Neural cell (in vitro differentiated cells): ENCODE results near the gene CATSPERD. TPM values are rescaled to one million over a fixed set of nuclear protein-coding genes. Genes with fewer than 3 reads are reported as not detected.

ENCODE experiments used
- H2AFZ ChIP-seq: fragments of 200-600, 300-800 bp; sonication (generic), shearing (Covaris generic); 2 replicates; pipeline ENCODE4 v1.6.0; 2014; ENCODE audit warnings: low read depth, mild to moderate bottlenecking, antibody characterized with exemption, low read length, moderate library complexity
- H3F3A ChIP-seq: fragments of 200-600 bp; shearing (Covaris generic); 2 replicates; pipeline ENCODE4 v1.6.1; 2016; ENCODE audit warnings: mild to moderate bottlenecking, moderate library complexity, mixed read lengths, antibody characterized with exemption, low read length; ENCODE audit not compliant: insufficient read depth, poor library complexity, severe bottlenecking
- H3K27ac ChIP-seq: fragments of 200-600, 300-800 bp; sonication (generic), shearing (Covaris generic); 2 replicates; pipeline ENCODE4 v1.5.1; 2014; ENCODE audit warnings: mild to moderate bottlenecking, low read length, moderate library complexity
- H3K27me3 ChIP-seq: fragments of 300-800, 200-600 bp; sonication (generic), shearing (Covaris generic); 2 replicates; pipeline ENCODE4 v1.6.0; 2014; ENCODE audit warnings: mild to moderate bottlenecking, low read depth, low read length, moderate library complexity; ENCODE audit not compliant: insufficient read depth
- H3K36me3 ChIP-seq: fragments of 300-800, 200-600 bp; sonication (generic), shearing (Covaris generic); 2 replicates; pipeline ENCODE4 v1.5.1; 2014; ENCODE audit warnings: mild to moderate bottlenecking, antibody characterized with exemption, low read length, moderate library complexity; ENCODE audit not compliant: insufficient read depth
- H3K4me2 ChIP-seq: fragments of 300-800, 200-600 bp; sonication (generic), shearing (Covaris generic); 2 replicates; pipeline ENCODE4 v1.6.0; 2014; ENCODE audit warnings: mild to moderate bottlenecking, low read length
- H3K4me3 ChIP-seq: fragments of 300-800, 200-600 bp; sonication (generic), shearing (Covaris generic); 2 replicates; pipeline ENCODE4 v1.5.1; 2014; ENCODE audit warnings: mild to moderate bottlenecking, low read length, moderate library complexity
- H3K79me2 ChIP-seq: fragments of 200-600 bp; shearing (Covaris generic); replicated peaks from 2 replicates; pipeline ENCODE4 v1.6.0; 2014; ENCODE audit warnings: mild to moderate bottlenecking, low read length, moderate library complexity; ENCODE audit not compliant: insufficient read depth
- H3K9ac ChIP-seq: fragments of 300-800, 200-600 bp; sonication (generic), shearing (Covaris generic); 2 replicates; pipeline ENCODE4 v1.6.1; 2016; ENCODE audit warnings: mild to moderate bottlenecking, low read length, mixed read lengths
- H3K9me2 ChIP-seq: fragments of 200-600 bp; shearing (Covaris generic); 2 replicates; pipeline ENCODE4 v1.6.1; 2016; ENCODE audit warnings: mild to moderate bottlenecking, low read length, mixed read lengths; ENCODE audit not compliant: insufficient read depth
- H3K9me3 ChIP-seq: fragments of 200-600, 300-800 bp; sonication (generic), shearing (Covaris generic); 2 replicates; pipeline ENCODE4 v1.6.1; 2016; ENCODE audit warnings: mild to moderate bottlenecking, mixed run types, low read length, moderate library complexity, mixed read lengths
- H4K20me1 ChIP-seq: fragments of 200-600 bp; shearing (Covaris generic); 2 replicates; pipeline ENCODE4 v1.6.1; 2016; ENCODE audit warnings: mild to moderate bottlenecking, mixed run types; ENCODE audit not compliant: insufficient read depth
- EP300 ChIP-seq: fragments of 450-650 bp; conservative IDR thresholded peaks from 2 replicates; pipeline ENCODE4 v1.6.1; 2014; ENCODE audit warnings: antibody characterized with exemption, mild to moderate bottlenecking, moderate library complexity; ENCODE audit not compliant: poor library complexity, severe bottlenecking
- EZH2 ChIP-seq: fragments of 200-600, 300-800 bp; shearing (Covaris generic), sonication (generic); IDR thresholded peaks from 2 replicates; pipeline ENCODE4 v1.6.1; 2014; ENCODE audit warnings: antibody characterized with exemption, low read length, borderline replicate concordance, mild to moderate bottlenecking; ENCODE audit not compliant: insufficient read depth, poor library complexity, severe bottlenecking
- MXI1 ChIP-seq: fragments of 450-650 bp; conservative IDR thresholded peaks from 2 replicates; pipeline ENCODE4 v1.6.1; 2014; ENCODE audit warnings: antibody characterized with exemption, mild to moderate bottlenecking; ENCODE audit not compliant: poor library complexity, severe bottlenecking
- POLR2AphosphoS5 ChIP-seq: IDR thresholded peaks from 2 replicates; pipeline ENCODE4 v1.6.1; 2012
- RAD21 ChIP-seq: fragments of 450-650 bp; conservative IDR thresholded peaks from 2 replicates; pipeline ENCODE4 v1.6.1; 2014; ENCODE audit warnings: antibody characterized with exemption, mild to moderate bottlenecking, moderate library complexity
- REST ChIP-seq: IDR thresholded peaks from 2 replicates; pipeline ENCODE4 v1.6.1; 2012; ENCODE audit warnings: borderline replicate concordance
- SMC3 ChIP-seq: fragments of 450-650 bp; conservative IDR thresholded peaks from 2 replicates; pipeline ENCODE4 v1.6.1; 2014; ENCODE audit warnings: antibody characterized with exemption, mild to moderate bottlenecking, moderate library complexity; ENCODE audit not compliant: poor library complexity
- TAF1 ChIP-seq: IDR thresholded peaks from 2 replicates; pipeline ENCODE4 v1.6.1; 2012; ENCODE audit warnings: low read depth
- polyA plus RNA-seq: library from polyadenylated mRNA; depleted of rRNA; stranded (reverse); fragments of >200 nt; gene quantifications from 2 replicates; pipeline ENCODE4 v1.2.3, GENCODE V29; 2014
- TF ChIP-seq, protein P1 (sequence below): fragments of 450-650 bp; IDR thresholded peaks from 2 replicates; pipeline ENCODE4 v1.5.1; 2014; ENCODE audit warnings: antibody characterized with exemption, mild to moderate bottlenecking, moderate library complexity; ENCODE audit not compliant: poor library complexity, severe bottlenecking

Gene CATSPERD
- polyA plus RNA-seq, 1 donor from 2014 or later = not detected

DNA sequence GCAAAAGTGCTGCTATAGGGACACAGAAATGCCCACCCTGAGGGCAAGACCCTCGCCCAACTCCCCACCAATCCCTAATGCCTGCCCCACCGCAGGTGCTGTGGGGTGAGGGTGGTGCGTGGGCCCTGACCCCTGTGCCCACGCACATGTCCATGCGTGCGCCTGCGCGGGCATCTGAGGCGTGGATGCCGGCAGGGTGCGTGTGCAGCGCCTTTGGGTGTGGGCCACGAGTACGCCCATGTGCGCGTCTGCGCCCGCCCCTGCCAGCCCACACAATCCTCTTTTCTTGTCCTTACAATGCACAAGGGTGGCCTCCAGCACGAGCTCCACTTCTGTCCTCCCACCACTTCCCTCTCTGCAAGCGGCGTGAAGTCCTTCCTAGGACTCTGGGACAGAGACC, 104.7 kb downstream of the CATSPERD start:
- Histone ChIP-seq H3K9me3 (no peaks in the 10 kb centered on the region), H3K27me3 (no peaks in the 10 kb centered on the region)

DNA sequence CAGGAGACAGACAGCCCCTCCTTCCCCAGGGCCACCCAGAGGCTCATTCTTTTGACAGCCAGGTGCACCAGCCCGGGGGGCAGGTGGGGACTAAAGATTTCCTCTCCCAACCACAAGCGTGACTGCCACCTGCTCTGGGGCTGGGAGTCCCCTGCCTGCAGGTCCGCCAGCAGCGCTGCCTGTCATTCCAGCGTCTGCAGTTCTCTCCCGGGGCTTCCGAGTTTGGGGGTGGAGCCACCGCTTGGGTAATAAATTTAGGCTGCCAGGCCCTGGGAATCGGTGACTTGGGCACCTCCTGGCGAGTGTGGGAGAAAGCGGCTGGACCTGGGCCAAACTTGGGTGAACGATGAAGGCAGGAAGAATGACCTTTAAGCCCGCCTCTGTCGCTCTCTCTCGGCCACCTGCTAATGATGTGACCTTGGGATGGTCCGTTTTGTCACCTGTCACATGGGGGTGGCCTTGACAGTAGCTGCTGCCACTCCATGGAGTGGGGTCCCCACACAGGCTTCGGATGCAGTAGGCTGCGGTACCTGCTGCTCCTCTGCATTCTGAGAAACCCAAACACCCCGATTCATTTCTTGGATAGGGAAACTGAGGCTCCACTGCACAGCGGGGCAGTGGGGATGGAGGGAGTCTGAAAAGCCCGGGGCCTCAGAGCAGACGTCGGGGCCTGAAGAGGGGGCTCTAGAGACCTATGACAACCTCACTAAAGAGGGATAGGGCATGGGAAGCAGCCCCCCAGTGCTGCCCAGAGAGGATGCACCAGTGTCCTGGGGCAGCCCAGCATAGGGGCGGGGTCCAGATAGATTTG, 106.3 kb downstream of the CATSPERD start:
- Histone ChIP-seq H3K9me3 (no peaks in the 10 kb centered on the region), H3K27me3 (no peaks in the 10 kb centered on the region), H4K20me1 (no peaks in the 10 kb centered on the region), H3K27ac (no peak overlapping the region), H3K9ac (no peak overlapping the region), H3K4me3 (peak overlapping the region; percentile 60), H3K4me2 (no peak overlapping the region), H2AFZ (no peak overlapping the region), H3K36me3 (no peaks in the 10 kb centered on the region), H3K79me2 (no peaks in the 10 kb centered on the region), H3K9me2 (no peaks in the 10 kb centered on the region), H3F3A (no peaks in the 10 kb centered on the region)
- TF ChIP-seq MXI1 (no peak), SMC3 (no peak), REST (no peak), EZH2 (no peak), POLR2AphosphoS5 (no peak)
- TF ChIP-seq, protein P1, sequence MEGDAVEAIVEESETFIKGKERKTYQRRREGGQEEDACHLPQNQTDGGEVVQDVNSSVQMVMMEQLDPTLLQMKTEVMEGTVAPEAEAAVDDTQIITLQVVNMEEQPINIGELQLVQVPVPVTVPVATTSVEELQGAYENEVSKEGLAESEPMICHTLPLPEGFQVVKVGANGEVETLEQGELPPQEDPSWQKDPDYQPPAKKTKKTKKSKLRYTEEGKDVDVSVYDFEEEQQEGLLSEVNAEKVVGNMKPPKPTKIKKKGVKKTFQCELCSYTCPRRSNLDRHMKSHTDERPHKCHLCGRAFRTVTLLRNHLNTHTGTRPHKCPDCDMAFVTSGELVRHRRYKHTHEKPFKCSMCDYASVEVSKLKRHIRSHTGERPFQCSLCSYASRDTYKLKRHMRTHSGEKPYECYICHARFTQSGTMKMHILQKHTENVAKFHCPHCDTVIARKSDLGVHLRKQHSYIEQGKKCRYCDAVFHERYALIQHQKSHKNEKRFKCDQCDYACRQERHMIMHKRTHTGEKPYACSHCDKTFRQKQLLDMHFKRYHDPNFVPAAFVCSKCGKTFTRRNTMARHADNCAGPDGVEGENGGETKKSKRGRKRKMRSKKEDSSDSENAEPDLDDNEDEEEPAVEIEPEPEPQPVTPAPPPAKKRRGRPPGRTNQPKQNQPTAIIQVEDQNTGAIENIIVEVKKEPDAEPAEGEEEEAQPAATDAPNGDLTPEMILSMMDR = no peak

More for the DNA sequence above, 104.7 kb downstream of the CATSPERD start:
- Histone ChIP-seq H3K79me2 (no peaks in the 10 kb centered on the region), H3K9ac (no peak overlapping the region), H2AFZ (no peak overlapping the region), H3K4me3 (no peak overlapping the region), H3K4me2 (no peak overlapping the region), H4K20me1 (no peaks in the 10 kb centered on the region), H3K9me2 (no peaks in the 10 kb centered on the region), H3F3A (no peaks in the 10 kb centered on the region), H3K36me3 (no peaks in the 10 kb centered on the region), H3K27ac (no peak overlapping the region)
- TF ChIP-seq REST (no peak), RAD21 (no peak), TAF1 (no peak), SMC3 (no peak), EZH2 (no peak), EP300 (no peak), POLR2AphosphoS5 (no peak), MXI1 (no peak)
- TF ChIP-seq, protein P1 = no peak
